Large intestine (tissue), 1 donor: ENCODE measurements around the gene DUSP5. TPM values are rescaled to one million over a fixed set of nuclear protein-coding genes. Genes with fewer than 3 reads are reported as not detected.

Source experiments
- polyA plus RNA-seq: library from polyadenylated mRNA; unstranded; fragments of 120-200 nt; gene quantifications from one replicate; pipeline ENCODE4 v1.2.1, GENCODE V29; 2013

DUSP5 gene
- polyA plus RNA-seq, 1 donor: 23.2 TPM

Other genes starting within 250 kb of the DUSP5 start
- gene SMNDC1, start 193.0 kb upstream of the DUSP5 start, polyA plus RNA-seq: 33.8 TPM
- 62.6 TPM for gene SMC3, start 69.8 kb downstream of the DUSP5 start, polyA plus RNA-seq
- 0.96 TPM for gene RBM20, start 146.4 kb downstream of the DUSP5 start, polyA plus RNA-seq